K562 (cell line): ENCODE results near the gene USPL1. TPM values are rescaled to one million over a fixed set of nuclear protein-coding genes. Genes with fewer than 3 reads are reported as not detected.
A peak's percentile ranks its signal among the peaks of the same experiment; 100 is the strongest.

Source experiments
- ATAC-seq: fragments of 200-7000 bp; cut with Tn5 transposase; 3 replicates; pipeline ENCODE4 v1.9.1; 2020; ENCODE audit warnings: moderate library complexity
- BruUV-seq: library from RNA; stranded (reverse); fragments of 400-500 nt; replicated peaks from 2 replicates; lab custom pipeline; 2021; lab: Mats Ljungman, UMichigan
- CTCF ChIA-PET: fragments of 300-600 bp; formaldehyde crosslinking; extraction: SDS; loops from one replicate; lab custom pipeline; 2021; ENCODE audit warnings: low intra/inter-chr PET ratio; lab: Yijun Ruan, JAX
- POLR2A ChIA-PET: fragments of 300-600, 350-650 bp; sonication (Branson Sonifier 250); formaldehyde crosslinking; extraction: SDS; loops from one replicate; lab custom pipeline; 2021; ENCODE audit warnings: antibody characterized with exemption, inconsistent platforms; lab: Yijun Ruan, JAX
- DNase-seq, 4 experiments: peaks; one replicate each; pipeline versions ENCODE4 v3.0.0 to v3.0.0-alpha.2; 2011 to 2018; ENCODE audit warnings: low spot score in 3 of 4, mixed read lengths in 3 of 4; ENCODE audit errors: extremely low read depth in 1 of 4
- FAIRE-seq: peaks from 2 replicates; lab custom pipeline; 2011; peaks lifted over from hg19 to GRCh38; lab: Jason Lieb, UNC
- H2AFZ ChIP-seq: 2 replicates; pipeline ENCODE4 v1.6.0; 2011; ENCODE audit warnings: low read depth, low read length, control low read depth, inconsistent platforms
- H3K27ac ChIP-seq: fragments of 200-600 bp; 3 replicates; pipeline ENCODE4 v1.8.0; 2011; ENCODE audit warnings: low read depth, mild to moderate bottlenecking, control low read depth, inconsistent platforms, low read length, moderate library complexity, mixed read lengths; ENCODE audit errors: extremely low read depth
- H3K27me3 ChIP-seq, 2 experiments: fragments of 300-600 bp in 1 of 2; 2 replicates in 1 of 2; 3 replicates in 1 of 2; pipeline versions ENCODE4 v1.6.0 to v1.8.0; 2011; ENCODE audit warnings: inconsistent platforms in 2 of 2, low read length in 2 of 2, mild to moderate bottlenecking in 1 of 2, mixed read lengths in 1 of 2, moderate library complexity in 1 of 2; ENCODE audit not compliant: control insufficient read depth in 2 of 2, insufficient read depth in 2 of 2
- H3K36me3 ChIP-seq: fragments of 300-600 bp; 3 replicates; pipeline ENCODE4 v1.8.0; 2011; ENCODE audit warnings: mild to moderate bottlenecking, low read length, inconsistent platforms; ENCODE audit not compliant: control insufficient read depth, insufficient read depth
- H3K4me1 ChIP-seq, 2 experiments: fragments of 200-600 bp in 1 of 2; replicated peaks in 1 of 2; 2 replicates in 1 of 2; 3 replicates in 1 of 2; pipeline versions ENCODE4 v1.5.1 to v1.8.0; 2011; ENCODE audit warnings: inconsistent platforms in 2 of 2, low read length in 2 of 2, mild to moderate bottlenecking in 1 of 2, mixed read lengths in 1 of 2, moderate library complexity in 1 of 2; ENCODE audit not compliant: control insufficient read depth in 2 of 2, insufficient read depth in 2 of 2
- H3K4me2 ChIP-seq: 2 replicates; pipeline ENCODE4 v1.6.1; 2011; ENCODE audit warnings: low read length, control low read depth, inconsistent platforms, mixed read lengths; ENCODE audit not compliant: insufficient read depth
- H3K4me3 ChIP-seq: fragments of 200-600 bp; sonication (generic), shearing (Covaris generic); 2 replicates; pipeline ENCODE4 v1.5.1; 2016; ENCODE audit warnings: control low read depth, inconsistent platforms
- H3K79me2 ChIP-seq: fragments of 200-600 bp; 3 replicates; pipeline ENCODE4 v1.8.0; 2011; ENCODE audit warnings: low read length, inconsistent platforms; ENCODE audit not compliant: control insufficient read depth, insufficient read depth
- H3K9ac ChIP-seq, 2 experiments: 2 replicates each; pipeline versions ENCODE4 v1.6.0 to v1.6.1; 2011; ENCODE audit warnings: low read depth in 2 of 2, low read length in 2 of 2, control low read depth in 1 of 2, inconsistent platforms in 1 of 2, mild to moderate bottlenecking in 1 of 2, mixed read lengths in 1 of 2; ENCODE audit not compliant: insufficient read depth in 1 of 2
- H3K9me1 ChIP-seq: one replicate; pipeline ENCODE4 v1.6.0; 2011; ENCODE audit warnings: inconsistent platforms, mild to moderate bottlenecking, low read length, moderate library complexity; ENCODE audit not compliant: control insufficient read depth, insufficient read depth
- H3K9me3 ChIP-seq: replicated peaks from 2 replicates; pipeline ENCODE4 v1.5.1; 2011; ENCODE audit warnings: low read depth, low read length, inconsistent platforms; ENCODE audit not compliant: control insufficient read depth, insufficient read depth
- H4K20me1 ChIP-seq: replicated peaks from 2 replicates; pipeline ENCODE4 v1.6.1; 2011; ENCODE audit warnings: low read length, inconsistent platforms, mixed read lengths; ENCODE audit not compliant: control insufficient read depth, insufficient read depth
- ARNT ChIP-seq, 2 experiments: fragments of 450-650 bp; IDR thresholded peaks; 2 replicates each; pipeline ENCODE4 v1.6.1; 2016; ENCODE audit warnings: mild to moderate bottlenecking in 1 of 2
- BRD9 ChIP-seq: fragments of 450-650 bp; IDR thresholded peaks from 2 replicates; pipeline ENCODE4 v1.6.1; 2018; ENCODE audit warnings: low read depth; ENCODE audit not compliant: partially characterized antibody
- CTBP1 ChIP-seq: fragments of 450-650 bp; IDR thresholded peaks from 2 replicates; pipeline ENCODE4 v1.6.1; 2016; ENCODE audit warnings: borderline replicate concordance
- ESRRA ChIP-seq: fragments of 450-650 bp; IDR thresholded peaks from 2 replicates; pipeline ENCODE4 v1.6.1; 2014; ENCODE audit warnings: low read depth, mild to moderate bottlenecking, moderate library complexity, borderline replicate concordance
- JUND ChIP-seq, 2 experiments: IDR thresholded peaks; 2 replicates in 1 of 2; 3 replicates in 1 of 2; pipeline ENCODE4 v1.6.1; 2011; ENCODE audit warnings: borderline replicate concordance in 2 of 2, low read depth in 2 of 2, low read length in 2 of 2, improper control_type of control experiment in 1 of 2, missing biosample characterization in 1 of 2, missing genetic modification characterization in 1 of 2, missing genetic modification reagents in 1 of 2
- KLF13 ChIP-seq: fragments of 450-650 bp; IDR thresholded peaks from 2 replicates; pipeline ENCODE4 v1.6.1; 2016; ENCODE audit warnings: missing genetic modification characterization, low read depth, mild to moderate bottlenecking, missing compliant biosample characterization, moderate library complexity, borderline replicate concordance
- MAFG ChIP-seq: fragments of 450-650 bp; conservative IDR thresholded peaks from 2 replicates; pipeline ENCODE4 v1.6.1; 2016; ENCODE audit warnings: missing genetic modification characterization, missing compliant biosample characterization
- NR2C2 ChIP-seq, 2 experiments: fragments of 200-800 bp in 1 of 2; sonication (Bioruptor generic) in 1 of 2; sonication (generic) in 1 of 2; formaldehyde crosslinking in 1 of 2; IDR thresholded peaks; 2 replicates each; pipeline versions ENCODE4 v1.6.1 to v1.8.0; 2016 to 2022; ENCODE audit warnings: mild to moderate bottlenecking in 1 of 2, missing compliant biosample characterization in 1 of 2, missing genetic modification characterization in 1 of 2, missing genetic modification reagents in 1 of 2
- SMARCA4 ChIP-seq: fragments of 450-650 bp; IDR thresholded peaks from 2 replicates; pipeline ENCODE4 v1.6.1; 2016
- TAL1 ChIP-seq: fragments of 450-650 bp; IDR thresholded peaks from 2 replicates; pipeline ENCODE4 v1.6.1; 2016; ENCODE audit warnings: mild to moderate bottlenecking
- WGBS: fragments of 100-300 bp; shearing (Covaris generic); methylation state at CpG from one replicate; pipeline ENCODE4 v1.1.6; 2016; ENCODE audit warnings: low coverage, mixed read lengths; ENCODE audit not compliant: insufficient coverage; ENCODE audit errors: missing lambda C conversion rate; 5-methylcytosine and 5-hydroxymethylcytosine counted together
- in situ Hi-C: fragments of 300-500 bp; cut with MboI; formaldehyde crosslinking; loops from 4 replicates; pipeline ENCODE4 v1.15.0; 2018; ENCODE audit warnings: inconsistent platforms, mixed read lengths
- intact Hi-C: fragments of 100-400 bp; cut with micrococcal nuclease; formaldehyde crosslinking; loops from 2 replicates; pipeline ENCODE4 v1.14.2; 2022
- polyA plus RNA-seq, 8 experiments: library from polyadenylated mRNA; depleted of rRNA in 4 of 8; stranded (reverse) in 5 of 8; unstranded in 3 of 8; fragments of >200 nt; fragmentation: Nextera tagmentation in 2 of 8; fragmentation: Illumina TruSeq in 1 of 8; extraction: Ambion mirVana in 2 of 8; extraction: Trizol in 1 of 8; gene quantifications; 2 replicates each; pipeline versions ENCODE4 v1.2.1 to v1.2.3, GENCODE V29; 2011 to 2014; ENCODE audit warnings: inconsistent platforms in 1 of 8, missing spikeins in 1 of 8
- total RNA-seq, 7 experiments: library from RNA; depleted of rRNA in 6 of 7; stranded (reverse); fragments of >200 nt in 6 of 7; fragmentation: Illumina TruSeq in 2 of 7; extraction: Trizol in 2 of 7; gene quantifications; 2 replicates each; pipeline versions ENCODE4 v1.2.1 to v1.2.3, GENCODE V29; 2011 to 2021; ENCODE audit warnings: low replicate concordance in 1 of 7
- TF ChIP-seq, protein P1 (sequence below), 2 experiments: fragments of 450-650 bp in 1 of 2; sonication (generic) in 1 of 2; formaldehyde crosslinking in 1 of 2; IDR thresholded peaks in 1 of 2; conservative IDR thresholded peaks in 1 of 2; 2 replicates each; pipeline versions ENCODE4 v1.6.1 to v1.8.1; 2016 to 2023; ENCODE audit warnings: mild to moderate bottlenecking in 2 of 2, moderate library complexity in 2 of 2, inconsistent platforms in 1 of 2, missing genetic modification reagents in 1 of 2
- TF ChIP-seq, protein P2 (sequence below), 2 experiments: fragments of 450-650 bp; IDR thresholded peaks; 2 replicates each; pipeline ENCODE4 v1.6.1; 2016
- TF ChIP-seq, protein P3 (sequence below): sonication (generic); formaldehyde crosslinking; IDR thresholded peaks from 2 replicates; pipeline ENCODE4 v1.8.0; 2023; ENCODE audit warnings: missing genetic modification reagents, mild to moderate bottlenecking, borderline replicate concordance

USPL1 gene
- total and polyA plus RNA-seq, 9 of the 15 experiments (the other 6 are each of a cell fraction or from before 2014, with no cell fraction given), result 5.5 to 18.0 (median 12.0) TPM

DNA sequence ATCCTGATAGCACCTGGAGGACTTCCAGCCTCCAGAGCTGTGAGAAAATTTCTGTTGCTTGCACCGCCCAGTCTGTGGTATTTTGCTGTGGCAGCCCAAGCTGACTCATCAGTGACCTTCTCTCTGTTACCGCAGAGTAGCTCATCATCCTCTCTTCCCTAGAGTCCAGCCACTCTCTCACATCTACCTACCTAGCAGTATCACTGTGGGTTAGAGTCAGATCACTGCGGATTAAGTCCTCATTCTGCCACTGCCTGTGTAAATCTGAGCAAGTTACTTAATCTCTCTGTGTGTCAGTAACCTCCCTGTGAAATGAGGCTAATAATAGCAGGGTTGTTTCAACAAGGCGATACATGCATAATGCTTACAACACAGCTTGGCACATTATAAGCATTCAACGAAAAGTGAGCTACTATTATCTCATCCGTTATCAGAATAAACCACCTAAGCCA lies 40.3 kb upstream of the USPL1 start:
- intact Hi-C loops (loop anchor here (5.0 to 10.0 kb wide), 2 partner anchors 225 to 233 kb away; no protein-coding TSS in a partner anchor), in situ Hi-C loops (no loop called here)
- FAIRE-seq (no peak), DNase-seq (peak in 2 of 4 experiments; percentile 25 to 65), ATAC-seq (peak; percentile 77)
- Histone ChIP-seq H3K9ac (no peak overlapping the region), H3K27me3 (no peaks in the 10 kb centered on the region; a peak in 1 of 5 replicates), H2AFZ (no peak overlapping the region), H4K20me1 (peaks cover 7% of the 10 kb centered on the region; the same call in 1 of the 2 replicates), H3K4me1 (peaks cover 0 to 13% of the 10 kb centered on the region in 2 experiments; a peak in 4 of 5 replicates), H3K4me2 (no peak overlapping the region), H3K9me3 (no peaks in the 10 kb centered on the region), H3K79me2 (no peaks in the 10 kb centered on the region), H3K4me3 (no peak overlapping the region), H3K9me1 (no peaks in the 10 kb centered on the region), H3K27ac (no peak overlapping the region), H3K36me3 (no peaks in the 10 kb centered on the region)
- ChIA-PET CTCF (no interaction called here), POLR2A (interaction anchor here (0.6 kb wide), 1 partner anchor 418 kb away, joined by 4 read pairs; no protein-coding TSS in a partner anchor)
- BruUV-seq, result no TSS peak
- 0% methylated on average over 5 of the region's 6 CpGs for WGBS
- TF ChIP-seq, protein P1, sequence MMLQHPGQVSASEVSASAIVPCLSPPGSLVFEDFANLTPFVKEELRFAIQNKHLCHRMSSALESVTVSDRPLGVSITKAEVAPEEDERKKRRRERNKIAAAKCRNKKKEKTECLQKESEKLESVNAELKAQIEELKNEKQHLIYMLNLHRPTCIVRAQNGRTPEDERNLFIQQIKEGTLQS (IDR thresholded peaks at IDR 0.05), result peak; percentile 78
- TF ChIP-seq, protein P1 (CRISPR knock-in tag; conservative IDR thresholded peaks at IDR 0.05), result no peak
- TF ChIP-seq ARNT (IDR thresholded peaks at IDR 0.05) (no peak), NR2C2 (CRISPR knock-in tag; IDR thresholded peaks at IDR 0.05) (no peak), NR2C2 (tag; IDR thresholded peaks at IDR 0.05) (peak; percentile 42; the same call in 1 of the 2 replicates), JUND (IDR thresholded peaks at IDR 0.05; ENCODE audit: borderline replicate concordance, low read depth, low read length) (peak; percentile 82), JUND (tag; IDR thresholded peaks at IDR 0.05; ENCODE audit: borderline replicate concordance, low read depth, low read length) (peak; percentile 87; the same call in 2 of the 3 replicates), SMARCA4 (peak; percentile 54; the same call in 1 of the 2 replicates), ESRRA (peak; percentile 37; the same call in 1 of the 2 replicates), TAL1 (no peak), CTBP1 (peak; percentile 57), KLF13 (tag) (no peak), MAFG (tag) (0 out of 2 replicates have a peak, but pooled peaks have one; percentile 10), BRD9 (no peak)
- TF ChIP-seq, protein P2, sequence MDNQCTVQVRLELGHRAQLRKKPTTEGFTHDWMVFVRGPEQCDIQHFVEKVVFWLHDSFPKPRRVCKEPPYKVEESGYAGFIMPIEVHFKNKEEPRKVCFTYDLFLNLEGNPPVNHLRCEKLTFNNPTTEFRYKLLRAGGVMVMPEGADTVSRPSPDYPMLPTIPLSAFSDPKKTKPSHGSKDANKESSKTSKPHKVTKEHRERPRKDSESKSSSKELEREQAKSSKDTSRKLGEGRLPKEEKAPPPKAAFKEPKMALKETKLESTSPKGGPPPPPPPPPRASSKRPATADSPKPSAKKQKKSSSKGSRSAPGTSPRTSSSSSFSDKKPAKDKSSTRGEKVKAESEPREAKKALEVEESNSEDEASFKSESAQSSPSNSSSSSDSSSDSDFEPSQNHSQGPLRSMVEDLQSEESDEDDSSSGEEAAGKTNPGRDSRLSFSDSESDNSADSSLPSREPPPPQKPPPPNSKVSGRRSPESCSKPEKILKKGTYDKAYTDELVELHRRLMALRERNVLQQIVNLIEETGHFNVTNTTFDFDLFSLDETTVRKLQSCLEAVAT (IDR thresholded peaks at IDR 0.05), result peak in 1 of 2 experiments; percentile 68; a peak in 2 of 4 replicates
- TF ChIP-seq, protein P3, sequence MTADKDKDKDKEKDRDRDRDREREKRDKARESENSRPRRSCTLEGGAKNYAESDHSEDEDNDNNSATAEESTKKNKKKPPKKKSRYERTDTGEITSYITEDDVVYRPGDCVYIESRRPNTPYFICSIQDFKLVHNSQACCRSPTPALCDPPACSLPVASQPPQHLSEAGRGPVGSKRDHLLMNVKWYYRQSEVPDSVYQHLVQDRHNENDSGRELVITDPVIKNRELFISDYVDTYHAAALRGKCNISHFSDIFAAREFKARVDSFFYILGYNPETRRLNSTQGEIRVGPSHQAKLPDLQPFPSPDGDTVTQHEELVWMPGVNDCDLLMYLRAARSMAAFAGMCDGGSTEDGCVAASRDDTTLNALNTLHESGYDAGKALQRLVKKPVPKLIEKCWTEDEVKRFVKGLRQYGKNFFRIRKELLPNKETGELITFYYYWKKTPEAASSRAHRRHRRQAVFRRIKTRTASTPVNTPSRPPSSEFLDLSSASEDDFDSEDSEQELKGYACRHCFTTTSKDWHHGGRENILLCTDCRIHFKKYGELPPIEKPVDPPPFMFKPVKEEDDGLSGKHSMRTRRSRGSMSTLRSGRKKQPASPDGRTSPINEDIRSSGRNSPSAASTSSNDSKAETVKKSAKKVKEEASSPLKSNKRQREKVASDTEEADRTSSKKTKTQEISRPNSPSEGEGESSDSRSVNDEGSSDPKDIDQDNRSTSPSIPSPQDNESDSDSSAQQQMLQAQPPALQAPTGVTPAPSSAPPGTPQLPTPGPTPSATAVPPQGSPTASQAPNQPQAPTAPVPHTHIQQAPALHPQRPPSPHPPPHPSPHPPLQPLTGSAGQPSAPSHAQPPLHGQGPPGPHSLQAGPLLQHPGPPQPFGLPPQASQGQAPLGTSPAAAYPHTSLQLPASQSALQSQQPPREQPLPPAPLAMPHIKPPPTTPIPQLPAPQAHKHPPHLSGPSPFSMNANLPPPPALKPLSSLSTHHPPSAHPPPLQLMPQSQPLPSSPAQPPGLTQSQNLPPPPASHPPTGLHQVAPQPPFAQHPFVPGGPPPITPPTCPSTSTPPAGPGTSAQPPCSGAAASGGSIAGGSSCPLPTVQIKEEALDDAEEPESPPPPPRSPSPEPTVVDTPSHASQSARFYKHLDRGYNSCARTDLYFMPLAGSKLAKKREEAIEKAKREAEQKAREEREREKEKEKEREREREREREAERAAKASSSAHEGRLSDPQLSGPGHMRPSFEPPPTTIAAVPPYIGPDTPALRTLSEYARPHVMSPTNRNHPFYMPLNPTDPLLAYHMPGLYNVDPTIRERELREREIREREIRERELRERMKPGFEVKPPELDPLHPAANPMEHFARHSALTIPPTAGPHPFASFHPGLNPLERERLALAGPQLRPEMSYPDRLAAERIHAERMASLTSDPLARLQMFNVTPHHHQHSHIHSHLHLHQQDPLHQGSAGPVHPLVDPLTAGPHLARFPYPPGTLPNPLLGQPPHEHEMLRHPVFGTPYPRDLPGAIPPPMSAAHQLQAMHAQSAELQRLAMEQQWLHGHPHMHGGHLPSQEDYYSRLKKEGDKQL (CRISPR knock-in tag), result no peak
